ENCODE measurements around the gene C17orf78. TPM values are rescaled to one million over a fixed set of nuclear protein-coding genes. Genes with fewer than 3 reads are reported as not detected.

C17orf78 gene
- total and polyA plus RNA-seq, 2 of the 8 experiments (the other 6 are each of a cell fraction or from before 2014, with no cell fraction given), result not detected

GRCh38 chr17:37406635-37407461, 31.1 kb downstream of the C17orf78 start, which contains the start of the genes ACACA and TADA2A (continued):
- TF ChIP-seq RAD21 (IDR thresholded peaks at IDR 0.05 in 1 of 2, conservative IDR thresholded peaks at IDR 0.05 in 1 of 2; ENCODE audit: low read depth in 2 of 2, low read length in 2 of 2) (no peak), JUN (IDR thresholded peaks at IDR 0.05; ENCODE audit: low read depth, low read length) (no peak), EGR1 (IDR thresholded peaks at IDR 0.05; ENCODE audit: borderline replicate concordance, low read depth, low read length) (no peak), SIN3A (conservative IDR thresholded peaks at IDR 0.05 in 1 of 2, IDR thresholded peaks at IDR 0.05 in 1 of 2; ENCODE audit: low read depth in 1 of 2, low read length in 2 of 2) (no peak; a peak in 1 of 4 replicates), BCL11A (IDR thresholded peaks at IDR 0.05; ENCODE audit: low read depth in 2 of 2, low read length in 2 of 2) (no peak), SIX5 (IDR thresholded peaks at IDR 0.05; ENCODE audit: low read depth, low read length) (no peak), RFX5 (IDR thresholded peaks at IDR 0.05; ENCODE audit: borderline replicate concordance, low read depth, low read length) (no peak), ATF3 (IDR thresholded peaks at IDR 0.05; ENCODE audit: insufficient read depth, low read depth, low read length) (no peak), TCF12 (IDR thresholded peaks at IDR 0.05; ENCODE audit: low read depth, low read length) (no peak), CEBPB (IDR thresholded peaks at IDR 0.05; ENCODE audit: low read depth, low read length) (no peak), E2F6 (IDR thresholded peaks at IDR 0.05) (peak; percentile 92), RXRA (IDR thresholded peaks at IDR 0.05; ENCODE audit: insufficient read depth, low read depth, low read length) (no peak), TBP (IDR thresholded peaks at IDR 0.05; ENCODE audit: low read depth, low read length) (peak; percentile 60), ZNF274 (IDR thresholded peaks at IDR 0.05; ENCODE audit: borderline replicate concordance, extremely low read depth, low read length) (no peak), HDAC2 (IDR thresholded peaks at IDR 0.05; ENCODE audit: borderline replicate concordance in 1 of 2, low read depth in 2 of 2, low read length in 2 of 2) (no peak; a peak in 1 of 4 replicates)
- TF ChIP-seq, protein P1, sequence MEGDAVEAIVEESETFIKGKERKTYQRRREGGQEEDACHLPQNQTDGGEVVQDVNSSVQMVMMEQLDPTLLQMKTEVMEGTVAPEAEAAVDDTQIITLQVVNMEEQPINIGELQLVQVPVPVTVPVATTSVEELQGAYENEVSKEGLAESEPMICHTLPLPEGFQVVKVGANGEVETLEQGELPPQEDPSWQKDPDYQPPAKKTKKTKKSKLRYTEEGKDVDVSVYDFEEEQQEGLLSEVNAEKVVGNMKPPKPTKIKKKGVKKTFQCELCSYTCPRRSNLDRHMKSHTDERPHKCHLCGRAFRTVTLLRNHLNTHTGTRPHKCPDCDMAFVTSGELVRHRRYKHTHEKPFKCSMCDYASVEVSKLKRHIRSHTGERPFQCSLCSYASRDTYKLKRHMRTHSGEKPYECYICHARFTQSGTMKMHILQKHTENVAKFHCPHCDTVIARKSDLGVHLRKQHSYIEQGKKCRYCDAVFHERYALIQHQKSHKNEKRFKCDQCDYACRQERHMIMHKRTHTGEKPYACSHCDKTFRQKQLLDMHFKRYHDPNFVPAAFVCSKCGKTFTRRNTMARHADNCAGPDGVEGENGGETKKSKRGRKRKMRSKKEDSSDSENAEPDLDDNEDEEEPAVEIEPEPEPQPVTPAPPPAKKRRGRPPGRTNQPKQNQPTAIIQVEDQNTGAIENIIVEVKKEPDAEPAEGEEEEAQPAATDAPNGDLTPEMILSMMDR (IDR thresholded peaks at IDR 0.05; ENCODE audit: control extremely low read depth in 1 of 3, insufficient read depth in 1 of 3, low read depth in 1 of 3, low read length in 3 of 3), result no peak

All from H1 (cell line).